Gastroesophageal sphincter (tissue), 4 donors: ENCODE results near the gene ZNF333. TPM values are rescaled to one million over a fixed set of nuclear protein-coding genes. Genes with fewer than 3 reads are reported as not detected.

ENCODE experiments used
- ATAC-seq: fragments of 150-250 bp; one replicate; pipeline ENCODE4 v1.9.1; 2016; ENCODE audit warnings: mild to moderate bottlenecking, moderate library complexity
- H3K27ac ChIP-seq, 4 donors: fragments of 200-600 bp; sonication (generic) in 3 of 4; 1 replicate in 3 of 4; 2 replicates in 1 of 4; pipeline ENCODE4 v1.5.1; 2016 to 2019
- H3K27me3 ChIP-seq: fragments of 200-600 bp; sonication (generic); one replicate; pipeline ENCODE4 v1.5.1; 2019
- H3K36me3 ChIP-seq, 2 donors: fragments of 200-600 bp; sonication (generic); one replicate each; pipeline ENCODE4 v1.5.1; 2019; ENCODE audit warnings: control low read depth in 1 of 2
- H3K4me1 ChIP-seq, 3 donors: fragments of 200-600 bp; sonication (generic); 1 replicate in 2 of 3; 2 replicates in 1 of 3; pipeline ENCODE4 v1.5.1; 2016 to 2019; ENCODE audit warnings: control low read depth in 2 of 3
- H3K4me3 ChIP-seq, 2 donors: fragments of 200-600 bp; sonication (generic); one replicate each; pipeline ENCODE4 v1.5.1; 2019; ENCODE audit warnings: mild to moderate bottlenecking in 1 of 2, moderate library complexity in 1 of 2
- H3K9me3 ChIP-seq, 3 donors: fragments of 200-600 bp; sonication (generic); one replicate each; pipeline ENCODE4 v1.5.1; 2017 to 2019; ENCODE audit warnings: control low read depth in 2 of 3
- CTCF ChIP-seq, 4 experiments: fragments of 200-600 bp in 2 of 4; fragments of 450-650 bp in 2 of 4; sonication (generic) in 1 of 4; IDR thresholded peaks; one replicate each; pipeline ENCODE4 v1.5.1; 2017 to 2019; ENCODE audit warnings: antibody characterized with exemption in 4 of 4, mild to moderate bottlenecking in 2 of 4, moderate library complexity in 2 of 4
- EP300 ChIP-seq: sonication (generic); formaldehyde crosslinking; IDR thresholded peaks from one replicate; pipeline ENCODE4 v1.6.1; 2017; ENCODE audit warnings: antibody characterized with exemption, mild to moderate bottlenecking
- POLR2A ChIP-seq, 2 donors: fragments of 450-650 bp; IDR thresholded peaks; one replicate each; pipeline ENCODE4 v1.6.1; 2017; ENCODE audit warnings: antibody characterized with exemption in 2 of 2, mild to moderate bottlenecking in 2 of 2, moderate library complexity in 1 of 2
- POLR2AphosphoS5 ChIP-seq: sonication (generic); formaldehyde crosslinking; IDR thresholded peaks from one replicate; pipeline ENCODE4 v1.6.1; 2017; ENCODE audit warnings: antibody characterized with exemption
- WGBS, 2 donors: methylation state at CpG; one replicate each; pipeline ENCODE4 v1.1.5; 2018; ENCODE audit warnings: low coverage in 1 of 2; 5-methylcytosine and 5-hydroxymethylcytosine counted together
- total RNA-seq, 4 donors: library from RNA; depleted of rRNA; stranded (reverse); fragments of >200 nt; gene quantifications; one replicate each; pipeline ENCODE4 v1.1.0, GENCODE V29; 2016

Gene ZNF333
- total RNA-seq, 4 donors from 2014 or later, result 22.6 to 35.6 (median 28.1) TPM

GRCh38 chr19:14669940-14670339, 19.9 kb upstream of the ZNF333 start:
- TF ChIP-seq EP300, result no peak
- no peak for TF ChIP-seq POLR2AphosphoS5
- H3K27ac ChIP-seq, result no peak overlapping the region
- no peaks in the 10 kb centered on the region for H3K36me3 ChIP-seq
- 79 to 88% methylated on average over 3 of the region's 3 CpGs for WGBS, 2 donors
- H3K4me1 ChIP-seq, result no peaks in the 10 kb centered on the region
- ATAC-seq, result no peak
- H3K4me3 ChIP-seq, result no peak overlapping the region
- peaks cover 73% of the 10 kb centered on the region for H3K27me3 ChIP-seq
- H3K9me3 ChIP-seq, result peaks cover 0 to 21% (median 0%) of the 10 kb centered on the region in 3 donors

- TF ChIP-seq CTCF (IDR thresholded peaks at IDR 0.05) (no peak), POLR2A (IDR thresholded peaks at IDR 0.05) (no peak), POLR2AphosphoS5 (no peak), EP300 (no peak)
- Histone ChIP-seq H3K9me3 (peaks cover 0 to 21% (median 0%) of the 10 kb centered on the region in 3 donors), H3K27ac (no peak overlapping the region), H3K4me3 (no peak overlapping the region), H3K27me3 (peaks cover 77% of the 10 kb centered on the region), H3K4me1 (no peaks in the 10 kb centered on the region), H3K36me3 (no peaks in the 10 kb centered on the region)
- no peak for ATAC-seq
- 40 to 55% methylated on average over 2 of the region's 2 CpGs for WGBS, 2 donors
Observed at GRCh38 chr19:14670408-14670807, 19.4 kb upstream of the ZNF333 start.

GRCh38 chr19:14672188-14672872, 17.5 kb upstream of the ZNF333 start:
- ATAC-seq, result no peak
- Histone ChIP-seq H3K27me3 (peaks cover 82% of the 10 kb centered on the region), H3K36me3 (no peaks in the 10 kb centered on the region), H3K27ac (no peak overlapping the region), H3K9me3 (peaks cover 0 to 21% (median 0%) of the 10 kb centered on the region in 3 donors), H3K4me1 (no peaks in the 10 kb centered on the region), H3K4me3 (no peak overlapping the region)
- TF ChIP-seq EP300 (no peak), POLR2A (IDR thresholded peaks at IDR 0.05) (no peak), CTCF (IDR thresholded peaks at IDR 0.05) (no peak), POLR2AphosphoS5 (no peak)
- 70 to 92% methylated on average over 2 to 3 of the region's 3 CpGs for WGBS, 2 donors

- no peak for TF ChIP-seq CTCF (IDR thresholded peaks at IDR 0.05)
- WGBS, 2 donors, result 45 to 54% methylated on average over 1 of the region's 1 CpG
- Histone ChIP-seq H3K9me3 (peaks cover 0 to 21% (median 0%) of the 10 kb centered on the region in 3 donors), H3K36me3 (no peaks in the 10 kb centered on the region), H3K4me1 (no peaks in the 10 kb centered on the region), H3K27me3 (peaks cover 75% of the 10 kb centered on the region), H3K4me3 (no peak overlapping the region), H3K27ac (no peak overlapping the region)
- no peak for ATAC-seq
Observed at GRCh38 chr19:14673088-14673487, 16.8 kb upstream of the ZNF333 start.

GRCh38 chr19:14674764-14675163, 15.1 kb upstream of the ZNF333 start, which contains the start of gene ADGRE3:
Gene ADGRE3 (minus strand): TSS chr19:14674844. CDS start chr19:14674770, 74 bp downstream.
- Histone ChIP-seq H3K27ac (no peak within 1 kb of the TSS), H3K27me3 (peaks cover 63% of the 10 kb centered on the region), H3K36me3 (no peaks in the 10 kb centered on the region), H3K4me3 (no peak within 1 kb of the TSS), H3K9me3 (peaks cover 0 to 16% (median 0%) of the 10 kb centered on the region in 3 donors), H3K4me1 (no peaks in the 10 kb centered on the region)
- WGBS, 2 donors, result 65 to 69% methylated on average over 2 to 6 of the region's 6 CpGs
- no peak for ATAC-seq
- no peak for TF ChIP-seq POLR2AphosphoS5
- TF ChIP-seq EP300, result no peak
- no peak for TF ChIP-seq CTCF (IDR thresholded peaks at IDR 0.05)
- TF ChIP-seq POLR2A (IDR thresholded peaks at IDR 0.05), result no peak
